GM12891 (cell line): Measurements from ENCODE around the gene CD226.

Experiments
- POLR2A ChIP-seq: IDR thresholded peaks from 2 replicates; pipeline ENCODE4 v1.6.1; 2011; ENCODE audit warnings: low read depth, low read length, control low read depth
- POLR2AphosphoS5 ChIP-seq: IDR thresholded peaks from 2 replicates; pipeline ENCODE4 v1.6.1; 2011; ENCODE audit warnings: low read depth, low read length, control low read depth
- POU2F2 ChIP-seq: IDR thresholded peaks from 2 replicates; pipeline ENCODE4 v1.6.1; 2011; ENCODE audit warnings: low read depth, mild to moderate bottlenecking, control low read depth, low read length, moderate library complexity
- SPI1 ChIP-seq: IDR thresholded peaks from 2 replicates; pipeline ENCODE4 v1.6.1; 2011; ENCODE audit warnings: low read depth, low read length, control low read depth
- TAF1 ChIP-seq: IDR thresholded peaks from 2 replicates; pipeline ENCODE4 v1.6.1; 2011; ENCODE audit warnings: low read depth, low read length, control low read depth

DNA sequence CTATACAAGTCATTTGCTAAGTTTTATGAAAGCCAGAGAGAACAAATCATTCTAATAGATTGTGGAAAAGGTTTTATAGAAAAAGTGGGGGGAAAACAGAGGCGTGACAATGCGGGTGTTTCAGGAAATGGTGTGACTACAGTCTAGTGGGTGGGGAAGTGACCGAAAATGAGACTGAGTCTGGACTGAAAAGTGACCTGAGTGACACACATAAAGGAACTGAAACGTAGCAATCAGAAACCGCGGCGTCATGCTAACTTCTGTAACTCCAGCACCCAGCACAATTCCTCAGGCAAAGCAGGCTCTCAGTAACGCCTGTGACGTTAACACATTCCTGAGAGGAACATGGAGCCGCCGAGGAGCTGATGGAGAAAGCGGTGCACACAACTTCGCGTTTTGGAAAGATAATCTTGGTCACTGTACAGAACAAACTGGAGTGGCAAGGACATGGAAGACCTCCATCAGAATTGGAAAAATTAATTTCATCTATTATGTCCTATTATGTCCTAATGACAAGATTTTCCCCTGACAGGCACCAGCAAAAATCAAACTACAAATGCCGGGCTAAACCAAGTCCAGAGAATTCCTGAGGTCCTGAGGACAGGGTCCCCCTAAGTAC lies 1.4 kb upstream of the CD226 start:
- TF ChIP-seq POLR2A (no peak), POLR2AphosphoS5 (no peak), SPI1 (peak; percentile 98), TAF1 (no peak), POU2F2 (peak; percentile 88; the same call in 1 of the 2 replicates)
